HepG2 (cell line): ENCODE data around the gene NDUFB10. TPM values are rescaled to one million over a fixed set of nuclear protein-coding genes. Genes with fewer than 3 reads are reported as not detected.
A peak's percentile ranks its signal among the peaks of the same experiment; 100 is the strongest.

ENCODE experiments used
- ATAC-seq: fragments of 200-7000 bp; cut with Tn5 transposase; 3 replicates; pipeline ENCODE4 v1.9.1; 2020; ENCODE audit warnings: mild to moderate bottlenecking, moderate library complexity
- BruUV-seq: library from RNA; stranded (reverse); fragments of 400-500 nt; replicated peaks from 2 replicates; lab custom pipeline; 2021; lab: Mats Ljungman, UMichigan
- CTCF ChIA-PET: fragments of 300-600 bp; formaldehyde crosslinking; extraction: SDS; loops from one replicate; lab custom pipeline; 2021; ENCODE audit warnings: low total read pairs, inconsistent platforms, low intra/inter-chr PET ratio; lab: Yijun Ruan, JAX
- POLR2A ChIA-PET: fragments of 350-600 bp; sonication (Branson Sonifier 250); formaldehyde crosslinking; loops from one replicate; lab custom pipeline; 2020; ENCODE audit warnings: antibody characterized with exemption, inconsistent platforms; lab: Yijun Ruan, JAX
- DNase-seq: peaks from one replicate; pipeline ENCODE4 v3.0.0-alpha.2; 2015; ENCODE audit warnings: low spot score
- FAIRE-seq: peaks from 3 replicates; lab custom pipeline; 2011; peaks lifted over from hg19 to GRCh38; lab: Jason Lieb, UNC
- H2AFZ ChIP-seq: one replicate; pipeline ENCODE4 v1.6.1; 2011; ENCODE audit warnings: low read length, inconsistent platforms
- H3K27ac ChIP-seq: fragments of 300-600 bp; 3 replicates; pipeline ENCODE4 v1.8.0; 2011; ENCODE audit warnings: mixed run types, mild to moderate bottlenecking, mixed read lengths, low read length, inconsistent platforms; ENCODE audit not compliant: insufficient read depth; ENCODE audit errors: extremely low read length
- H3K27me3 ChIP-seq, 2 experiments: fragments of 200-600 bp in 1 of 2; 2 replicates in 1 of 2; 3 replicates in 1 of 2; pipeline versions ENCODE4 v1.6.0 to v1.8.0; 2011; ENCODE audit warnings: low read length in 2 of 2, mild to moderate bottlenecking in 2 of 2, moderate library complexity in 2 of 2, inconsistent platforms in 1 of 2; ENCODE audit not compliant: insufficient read depth in 2 of 2, control insufficient read depth in 1 of 2
- H3K36me3 ChIP-seq, 2 experiments: fragments of 200-600 bp in 1 of 2; replicated peaks in 1 of 2; 2 replicates in 1 of 2; 3 replicates in 1 of 2; pipeline versions ENCODE4 v1.5.1 to v1.8.0; 2011; ENCODE audit warnings: low read length in 2 of 2, inconsistent platforms in 1 of 2; ENCODE audit not compliant: insufficient read depth in 2 of 2, control insufficient read depth in 1 of 2
- H3K4me1 ChIP-seq: 2 replicates; pipeline ENCODE4 v1.5.1; 2012; ENCODE audit warnings: low read length, inconsistent platforms; ENCODE audit not compliant: insufficient read depth
- H3K4me2 ChIP-seq: 2 replicates; pipeline ENCODE4 v1.6.0; 2011; ENCODE audit warnings: low read depth, low read length, inconsistent platforms
- H3K4me3 ChIP-seq, 3 experiments: fragments of 200-600 bp in 1 of 3; sonication (generic), shearing (Covaris generic) in 1 of 3; replicated peaks in 1 of 3; 2 replicates each; pipeline ENCODE4 v1.5.1; 2011 to 2016; ENCODE audit warnings: low read length in 3 of 3, inconsistent platforms in 2 of 3, low read depth in 2 of 3, mild to moderate bottlenecking in 2 of 3, control low read depth in 1 of 3, mixed read lengths in 1 of 3; ENCODE audit not compliant: insufficient read depth in 1 of 3
- H3K79me2 ChIP-seq: one replicate; pipeline ENCODE4 v1.6.1; 2011; ENCODE audit warnings: low read length, inconsistent platforms; ENCODE audit not compliant: insufficient read depth
- H3K9ac ChIP-seq: 2 replicates; pipeline ENCODE4 v1.6.0; 2011; ENCODE audit warnings: mild to moderate bottlenecking, low read depth, low read length, inconsistent platforms; ENCODE audit not compliant: insufficient read depth
- H3K9me3 ChIP-seq: 2 replicates; pipeline ENCODE4 v1.5.1; 2012; ENCODE audit warnings: mild to moderate bottlenecking, low read length
- H4K20me1 ChIP-seq: 2 replicates; pipeline ENCODE4 v1.6.0; 2011; ENCODE audit warnings: inconsistent platforms, mild to moderate bottlenecking, low read length, moderate library complexity; ENCODE audit not compliant: insufficient read depth
- ATM ChIP-seq: fragments of 450-650 bp; IDR thresholded peaks from 2 replicates; pipeline ENCODE4 v1.7.1; 2017; ENCODE audit warnings: mild to moderate bottlenecking, borderline replicate concordance
- BHLHE40 ChIP-seq: IDR thresholded peaks from 2 replicates; pipeline ENCODE4 v1.6.1; 2011; ENCODE audit warnings: low read length, improper control_type of control experiment
- HMGXB4 ChIP-seq, 2 experiments: sonication (generic) in 1 of 2; formaldehyde crosslinking in 1 of 2; IDR thresholded peaks; 2 replicates each; pipeline versions ENCODE4 v1.4.0 to v1.6.1; 2018 to 2020; ENCODE audit warnings: missing genetic modification reagents in 2 of 2, borderline replicate concordance in 1 of 2, low read depth in 1 of 2, mild to moderate bottlenecking in 1 of 2, missing biosample characterization in 1 of 2
- KLF16 ChIP-seq, 2 experiments: sonication (generic) in 1 of 2; formaldehyde crosslinking in 1 of 2; IDR thresholded peaks; 2 replicates each; pipeline versions ENCODE4 v1.6.1 to v1.8.0; 2016 to 2023; ENCODE audit warnings: missing genetic modification reagents in 2 of 2, missing compliant biosample characterization in 1 of 2
- MYNN ChIP-seq: sonication (generic); formaldehyde crosslinking; IDR thresholded peaks from 2 replicates; pipeline ENCODE4 v1.4.0; 2020; ENCODE audit warnings: mild to moderate bottlenecking, low read depth, missing genetic modification reagents
- NR0B2 ChIP-seq: sonication (generic); formaldehyde crosslinking; IDR thresholded peaks from 2 replicates; pipeline ENCODE4 v1.4.0; 2020; ENCODE audit warnings: mild to moderate bottlenecking, missing genetic modification reagents
- SOX5 ChIP-seq: IDR thresholded peaks from 2 replicates; pipeline ENCODE4 v1.6.1; 2016; ENCODE audit warnings: borderline replicate concordance
- ZNF232 ChIP-seq: sonication (generic); formaldehyde crosslinking; IDR thresholded peaks from 2 replicates; pipeline ENCODE4 v1.4.0; 2020; ENCODE audit warnings: missing genetic modification reagents, borderline replicate concordance
- ZNF337 ChIP-seq: sonication (generic); formaldehyde crosslinking; IDR thresholded peaks from 2 replicates; pipeline ENCODE4 v1.5.1; 2020; ENCODE audit warnings: missing genetic modification reagents, low read depth, mild to moderate bottlenecking, borderline replicate concordance
- ZNF616 ChIP-seq: sonication (generic); formaldehyde crosslinking; IDR thresholded peaks from 2 replicates; pipeline ENCODE4 v1.5.0; 2020; ENCODE audit warnings: low read depth, mild to moderate bottlenecking, missing genetic modification reagents
- ZNF687 ChIP-seq: sonication (generic); formaldehyde crosslinking; IDR thresholded peaks from 2 replicates; pipeline ENCODE4 v1.5.1; 2020; ENCODE audit warnings: mild to moderate bottlenecking, missing genetic modification reagents, moderate library complexity
- WGBS: methylation state at CpG from one replicate; pipeline ENCODE4 v1.1.6; 2017; ENCODE audit warnings: low lambda C conversion rate; 5-methylcytosine and 5-hydroxymethylcytosine counted together
- in situ Hi-C: cut with HindIII; loops from 2 replicates; pipeline ENCODE4 v1.10.0; 2017; ENCODE audit warnings: low pct_unique_long_range_greater_than_20kb; ENCODE audit not compliant: extremely low pct_ligation_motif_present
- intact Hi-C: fragments of 100-400 bp; cut with micrococcal nuclease; formaldehyde crosslinking; loops from one replicate; pipeline ENCODE4 v1.10.0; 2022; ENCODE audit not compliant: unreplicated experiment
- polyA plus RNA-seq, 8 experiments: library from polyadenylated mRNA; depleted of rRNA in 3 of 8; stranded (reverse) in 7 of 8; unstranded in 1 of 8; fragments of >200 nt; fragmentation: Illumina TruSeq in 4 of 8; extraction: Trizol in 4 of 8; gene quantifications; 2 replicates each; pipeline versions ENCODE4 v1.2.1 to v1.2.3, GENCODE V29; 2011 to 2016; ENCODE audit warnings: low read depth in 4 of 8, missing spikeins in 1 of 8, mixed read lengths in 1 of 8; ENCODE audit not compliant: insufficient read depth in 1 of 8
- total RNA-seq, 5 experiments: library from RNA; depleted of rRNA; stranded (reverse); fragments of >200 nt; fragmentation: Illumina TruSeq; extraction: Trizol; gene quantifications; 2 replicates each; pipeline ENCODE4 v1.2.3, GENCODE V29; 2016; ENCODE audit warnings: low read depth in 1 of 5

Gene NDUFB10
- total and polyA plus RNA-seq, 2 of the 13 experiments (the other 11 are each of a cell fraction or from before 2014, with no cell fraction given) = 68.6 to 157 TPM

GRCh38 chr16:1950559-1950958 is 8.8 kb upstream of the NDUFB10 start:
- FAIRE-seq = no peak
- 85% methylated on average over 6 of the region's 19 CpGs for WGBS
- in situ Hi-C loops (no loop called here), intact Hi-C loops (no loop called here)
- BruUV-seq = no TSS peak
- no peaks in the 10 kb centered on the region for H4K20me1 ChIP-seq
- no peaks in the 10 kb centered on the region for H3K79me2 ChIP-seq
- no peaks in the 10 kb centered on the region for H3K9me3 ChIP-seq
- peaks cover 34% of the 10 kb centered on the region for H3K4me1 ChIP-seq
- no peak for DNase-seq
- no peak overlapping the region for H3K9ac ChIP-seq
- ATAC-seq = no peak
- no peak overlapping the region; a peak in 1 of 6 replicates for H3K4me3 ChIP-seq
- no peak overlapping the region for H3K27ac ChIP-seq
- peak overlapping the region; percentile 32; the same call in 1 of the 2 replicates for H3K4me2 ChIP-seq
- H3K27me3 ChIP-seq = peaks cover 3 to 23% of the 10 kb centered on the region in 2 experiments; a peak in 4 of 5 replicates
- ChIA-PET POLR2A (interaction anchor here (1.5 to 3.6 kb wide), 3 partner anchors 7 to 14 kb away, joined by 8 to 27 read pairs (median 26); partner anchors contain the start of genes MSRB1 and RPS2), CTCF (no interaction called here)
- no peak for TF ChIP-seq ZNF232 (CRISPR knock-in tag)
- TF ChIP-seq ZNF687 (CRISPR knock-in tag) = 0 out of 2 replicates have a peak, but pooled peaks have one; percentile 35
- H3K36me3 ChIP-seq = no peaks in the 10 kb centered on the region
- H2AFZ ChIP-seq = no peak overlapping the region

DNA sequence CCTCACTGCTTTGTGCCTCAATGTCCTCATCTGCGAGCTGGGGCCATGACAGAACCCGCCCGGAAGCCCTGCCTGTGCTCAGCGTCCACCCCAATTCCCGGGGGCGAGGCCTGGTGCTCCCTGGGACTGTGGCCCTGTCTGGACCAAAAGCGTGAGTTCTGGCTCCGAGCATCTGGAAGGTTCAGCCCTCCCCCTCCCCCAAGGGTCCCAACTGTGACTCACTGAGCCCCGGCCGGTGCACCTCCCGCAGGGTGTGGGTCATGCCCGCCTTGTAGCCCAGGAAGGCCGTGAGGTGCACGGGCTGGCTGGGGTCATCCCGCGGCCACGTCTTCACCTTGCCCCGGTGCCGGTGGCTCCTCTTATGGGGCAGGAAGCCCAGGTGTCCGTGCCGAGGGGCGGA is 5.6 kb upstream of the NDUFB10 start:
- no peaks in the 10 kb centered on the region for H3K36me3 ChIP-seq
- no peaks in the 10 kb centered on the region for H4K20me1 ChIP-seq
- H3K79me2 ChIP-seq = no peaks in the 10 kb centered on the region
- no peak for FAIRE-seq
- no peak overlapping the region for H2AFZ ChIP-seq
- intact Hi-C loops (no loop called here), in situ Hi-C loops (no loop called here)
- CTCF ChIA-PET = no interaction called here
- BruUV-seq = no TSS peak
- H3K9me3 ChIP-seq = no peaks in the 10 kb centered on the region
- POLR2A ChIA-PET = interaction anchor here (1.6 to 3.2 kb wide), 3 partner anchors 11 to 13 kb away, joined by 7 to 14 read pairs (median 9); partner anchors contain the start of genes MSRB1 and RPS2
- no peak overlapping the region for H3K9ac ChIP-seq
- H3K4me2 ChIP-seq = peak overlapping the region; percentile 33; the same call in 1 of the 2 replicates
- H3K27me3 ChIP-seq = peaks cover 3 to 19% of the 10 kb centered on the region in 2 experiments; a peak in 4 of 5 replicates
- no peak for ATAC-seq
- 40% methylated on average over 10 of the region's 22 CpGs for WGBS
- no peak overlapping the region for H3K27ac ChIP-seq
- H3K4me1 ChIP-seq = peaks cover 24% of the 10 kb centered on the region
- no peak for DNase-seq
- H3K4me3 ChIP-seq = no peak overlapping the region
- TF ChIP-seq NR0B2 (no peak), KLF16 (CRISPR knock-in tag; IDR thresholded peaks at IDR 0.05) (no peak), MYNN (no peak), BHLHE40 (no peak), SOX5 (CRISPR knock-in tag) (no peak), ZNF337 (CRISPR knock-in tag) (no peak), ATM (no peak), HMGXB4 (CRISPR knock-in tag; IDR thresholded peaks at IDR 0.05; ENCODE audit: borderline replicate concordance in 1 of 2, low read depth in 1 of 2) (no peak), ZNF616 (no peak)
